GM12878 (cell line): ENCODE measurements around the gene PRSS8. TPM values are rescaled to one million over a fixed set of nuclear protein-coding genes. Genes with fewer than 3 reads are reported as not detected.
A peak's percentile ranks its signal among the peaks of the same experiment; 100 is the strongest.

ENCODE experiments used
- ATAC-seq: fragments of 200-7000 bp; cut with Tn5 transposase; 3 replicates; pipeline ENCODE4 v1.9.1; 2020; ENCODE audit warnings: mild to moderate bottlenecking, moderate library complexity
- BruUV-seq: library from RNA; stranded (reverse); fragments of 400-500 nt; replicated peaks from 2 replicates; lab custom pipeline; 2021; lab: Mats Ljungman, UMichigan
- CTCF ChIA-PET: fragments of 300-600 bp; sonication (Branson Sonifier 250); formaldehyde crosslinking; extraction: SDS; loops from one replicate; lab custom pipeline; 2021; ENCODE audit warnings: inconsistent platforms; lab: Yijun Ruan, JAX
- POLR2A ChIA-PET: fragments of 350-600 bp; formaldehyde crosslinking; extraction: SDS; loops from one replicate; lab custom pipeline; 2021; ENCODE audit warnings: inconsistent platforms; lab: Charles Lee
- RAD21 ChIA-PET: fragments of 300-600 bp; sonication (Branson Sonifier 250); formaldehyde crosslinking; loops from one replicate; lab custom pipeline; 2023; ENCODE audit warnings: antibody characterized with exemption; ENCODE audit not compliant: unreplicated experiment; lab: Charles Lee
- SMC1A ChIA-PET: fragments of 300-600 bp; sonication (Branson Sonifier 250); formaldehyde crosslinking; loops from one replicate; lab custom pipeline; 2023; ENCODE audit not compliant: unreplicated experiment, uncharacterized antibody; lab: Charles Lee
- DNase-seq: peaks from one replicate; pipeline ENCODE4 v3.0.0-alpha.2; 2011; ENCODE audit warnings: low read depth, low spot score
- FAIRE-seq: peaks from 3 replicates; lab custom pipeline; 2011; peaks lifted over from hg19 to GRCh38; lab: Jason Lieb, UNC
- H2AFZ ChIP-seq: 2 replicates; pipeline ENCODE4 v1.6.0; 2011; ENCODE audit warnings: low read depth, low read length, control low read depth; ENCODE audit not compliant: control insufficient read depth
- H3K27ac ChIP-seq: 2 replicates; pipeline ENCODE4 v1.5.1; 2011; ENCODE audit warnings: control low read depth; ENCODE audit not compliant: control insufficient read depth, insufficient read depth
- H3K27me3 ChIP-seq, 2 experiments: replicated peaks in 1 of 2; 2 replicates each; pipeline versions ENCODE4 v1.6.0 to v1.6.1; 2011; ENCODE audit warnings: low read length in 1 of 2; ENCODE audit not compliant: control insufficient read depth in 2 of 2, insufficient read depth in 2 of 2
- H3K36me3 ChIP-seq, 2 experiments: 2 replicates each; pipeline ENCODE4 v1.5.1; 2011; ENCODE audit warnings: low read length in 1 of 2; ENCODE audit not compliant: control insufficient read depth in 2 of 2, insufficient read depth in 2 of 2
- H3K4me1 ChIP-seq: 2 replicates; pipeline ENCODE4 v1.6.1; 2011; ENCODE audit warnings: mild to moderate bottlenecking, low read length, moderate library complexity, mixed read lengths; ENCODE audit not compliant: control insufficient read depth, insufficient read depth
- H3K4me2 ChIP-seq: 2 replicates; pipeline ENCODE4 v1.6.0; 2011; ENCODE audit warnings: control low read depth; ENCODE audit not compliant: control insufficient read depth, insufficient read depth
- H3K4me3 ChIP-seq: fragments of 200-600 bp; sonication (generic); 2 replicates; pipeline ENCODE4 v1.5.1; 2016
- H3K79me2 ChIP-seq: 2 replicates; pipeline ENCODE4 v1.6.0; 2011; ENCODE audit warnings: low read length; ENCODE audit not compliant: control insufficient read depth, insufficient read depth
- H3K9ac ChIP-seq: 2 replicates; pipeline ENCODE4 v1.8.0; 2011; ENCODE audit warnings: low read length, control low read depth, mixed read lengths; ENCODE audit not compliant: control insufficient read depth, insufficient read depth
- H3K9me3 ChIP-seq: replicated peaks from 3 replicates; pipeline ENCODE4 v1.5.1; 2011; ENCODE audit warnings: mild to moderate bottlenecking, low read length; ENCODE audit not compliant: control insufficient read depth, insufficient read depth
- H4K20me1 ChIP-seq: 2 replicates; pipeline ENCODE4 v1.6.0; 2011; ENCODE audit not compliant: control insufficient read depth, insufficient read depth
- CEBPZ ChIP-seq: fragments of 150-350 bp; IDR thresholded peaks from 2 replicates; pipeline ENCODE4 v1.6.1; 2016; ENCODE audit warnings: low read depth, low read length
- FOXM1 ChIP-seq: IDR thresholded peaks from 2 replicates; pipeline ENCODE4 v1.6.1; 2012; ENCODE audit warnings: low read depth, mild to moderate bottlenecking, inconsistent platforms, low read length, moderate library complexity
- MYC ChIP-seq: IDR thresholded peaks from 2 replicates; pipeline ENCODE4 v1.6.1; 2011; ENCODE audit warnings: mild to moderate bottlenecking, low read length, moderate library complexity, inconsistent platforms; ENCODE audit not compliant: insufficient read depth, insufficient replicate concordance, insufficient read length, severe bottlenecking
- SPI1 ChIP-seq: IDR thresholded peaks from 2 replicates; pipeline ENCODE4 v1.6.1; 2011; ENCODE audit warnings: low read depth, mild to moderate bottlenecking, low read length, moderate library complexity, borderline replicate concordance; ENCODE audit not compliant: insufficient read depth
- SRF ChIP-seq, 2 experiments: IDR thresholded peaks; 2 replicates each; pipeline ENCODE4 v1.6.1; 2011; ENCODE audit warnings: low read depth in 2 of 2, low read length in 2 of 2, mild to moderate bottlenecking in 1 of 2, moderate library complexity in 1 of 2
- SUPT20H ChIP-seq: IDR thresholded peaks from 2 replicates; pipeline ENCODE4 v1.6.1; 2011; ENCODE audit warnings: low read depth, mild to moderate bottlenecking, low read length, moderate library complexity, borderline replicate concordance; ENCODE audit not compliant: control insufficient read depth
- ZNF687 ChIP-seq: fragments of 450-650 bp; IDR thresholded peaks from 2 replicates; pipeline ENCODE4 v1.6.1; 2017; ENCODE audit warnings: mild to moderate bottlenecking, moderate library complexity
- WGBS: methylation state at CpG from one replicate; pipeline ENCODE4 v1.1.6; 2016; ENCODE audit warnings: low lambda C conversion rate; ENCODE audit not compliant: insufficient replicate concordance, insufficient coverage; ENCODE audit errors: missing lambda C conversion rate; 5-methylcytosine and 5-hydroxymethylcytosine counted together
- in situ Hi-C: fragments of 300-500 bp; cut with MboI; formaldehyde crosslinking; loops from 9 replicates; pipeline ENCODE4 v1.14.3; 2018; ENCODE audit warnings: mixed read lengths
- intact Hi-C: fragments of 100-400 bp; cut with micrococcal nuclease; formaldehyde crosslinking; loops from one replicate; pipeline ENCODE4 v1.14.2; 2022; ENCODE audit not compliant: unreplicated experiment
- polyA plus RNA-seq, 11 experiments: library from polyadenylated mRNA; depleted of rRNA in 4 of 11; unstranded in 6 of 11; stranded (reverse) in 5 of 11; fragments of >200 nt; fragmentation: Nextera tagmentation in 4 of 11; fragmentation: Illumina TruSeq in 1 of 11; extraction: Ambion mirVana in 4 of 11; extraction: Trizol in 1 of 11; gene quantifications; 1 replicate in 1 of 11; 2 replicates in 10 of 11; pipeline versions ENCODE4 v1.2.1 to v1.2.3, GENCODE V29; 2011 to 2016; ENCODE audit warnings: inconsistent platforms in 2 of 11, missing spikeins in 2 of 11, low read depth in 1 of 11
- total RNA-seq, 4 experiments: library from RNA; depleted of rRNA in 3 of 4; stranded (reverse); fragments of >200 nt in 3 of 4; fragmentation: Illumina TruSeq in 1 of 4; extraction: Trizol in 1 of 4; gene quantifications; 2 replicates each; pipeline versions ENCODE4 v1.2.1 to v1.2.3, GENCODE V29; 2013 to 2021

PRSS8 gene
- total and polyA plus RNA-seq, 10 of the 15 experiments (the other 5 are each of a cell fraction or from before 2014, with no cell fraction given): 0.33 to 0.58 TPM; not detected in 8

GRCh38 chr16:31128711-31129567 lies 6.6 kb downstream of the PRSS8 start:
- no peak overlapping the region for H2AFZ ChIP-seq

More at GRCh38 chr16:31128711-31129567, 6.6 kb downstream of the PRSS8 start:
- DNase-seq (no peak), FAIRE-seq (no peak)
- in situ Hi-C loops: no loop called here
- no peak overlapping the region for H3K4me3 ChIP-seq
- ChIA-PET RAD21 (no interaction called here), SMC1A (no interaction called here), CTCF (interaction anchor here (0.8 to 1.7 kb wide), 2 partner anchors 9 to 13 kb away, joined by 5 to 6 read pairs; no protein-coding TSS in a partner anchor)
- BruUV-seq: no TSS peak
- H4K20me1 ChIP-seq: no peaks in the 10 kb centered on the region
- H3K79me2 ChIP-seq: no peaks in the 10 kb centered on the region
- no peak overlapping the region; the same call in 1 of the 2 replicates for H3K9ac ChIP-seq
- H3K4me2 ChIP-seq: no peak overlapping the region
- TF ChIP-seq MYC (no peak), ZNF687 (no peak), FOXM1 (no peak), SUPT20H (no peak), SPI1 (no peak), CEBPZ (no peak), SRF (IDR thresholded peaks at IDR 0.05; ENCODE audit: low read depth in 2 of 2, low read length in 2 of 2) (no peak)
- TF ChIP-seq, all 136 proteins: peak for 0
- peak; percentile 42; the same call in 2 of the 3 replicates for ATAC-seq
- Histone ChIP-seq H3K4me1 (no peaks in the 10 kb centered on the region), H3K9me3 (no peaks in the 10 kb centered on the region), H3K27me3 (no peaks in the 10 kb centered on the region), H3K36me3 (no peaks in the 10 kb centered on the region; a peak in 2 of 4 replicates), H3K27ac (no peak overlapping the region)
- intact Hi-C loops: no loop called here
- POLR2A ChIA-PET: interaction anchor here (0.6 kb wide), 1 partner anchor 159 kb away, joined by 3 read pairs; no protein-coding TSS in a partner anchor
- 67% methylated on average over 14 of the region's 14 CpGs for WGBS
